HFF-Myc (cell line): ENCODE results near the gene PDE7B.

Experiments
- DNase-seq: peaks from one replicate; pipeline ENCODE4 v3.0.0-alpha.2; 2011; ENCODE audit warnings: low read depth; ENCODE audit errors: extremely low read depth
- H3K4me3 ChIP-seq: replicated peaks from 2 replicates; pipeline ENCODE4 v1.5.1; 2011; ENCODE audit warnings: low read depth, mild to moderate bottlenecking, control low read depth, low read length
- TF ChIP-seq, protein P1 (sequence below): IDR thresholded peaks from 2 replicates; pipeline ENCODE4 v1.5.1; 2012; ENCODE audit warnings: mild to moderate bottlenecking, low read depth, low read length, control low read depth; ENCODE audit errors: missing control alignments

Gene PDE7B

DNA sequence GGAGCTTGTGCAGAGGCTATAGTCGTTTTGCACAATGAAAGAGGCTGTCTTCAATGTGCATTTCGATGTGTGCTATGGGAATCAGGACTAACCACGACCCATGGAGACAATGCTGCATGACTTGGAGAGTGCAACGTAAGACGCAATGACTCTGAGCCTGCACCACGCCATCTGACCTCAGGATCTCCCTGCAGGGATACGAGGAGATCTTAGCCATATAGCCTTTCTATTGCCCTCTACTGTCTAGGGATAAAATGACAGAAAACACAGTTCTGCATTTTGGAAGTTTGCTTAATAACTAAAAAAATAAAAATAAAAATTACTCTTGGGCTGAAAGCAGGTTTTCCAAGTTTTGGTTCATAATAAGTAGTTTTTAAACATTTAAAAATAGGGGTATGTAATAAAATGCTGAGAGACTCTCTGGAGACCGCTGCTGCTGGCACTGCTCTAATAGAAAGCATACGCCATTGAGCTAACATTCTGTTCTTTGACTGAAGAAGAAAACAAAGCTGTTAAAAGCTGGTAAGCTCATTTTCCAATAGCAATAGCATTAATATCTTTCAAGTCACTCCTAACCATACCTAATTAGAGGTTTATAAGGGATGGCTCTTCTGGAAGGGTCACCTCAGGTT lies 87.2 kb downstream of the PDE7B start:
- TF ChIP-seq, protein P1, sequence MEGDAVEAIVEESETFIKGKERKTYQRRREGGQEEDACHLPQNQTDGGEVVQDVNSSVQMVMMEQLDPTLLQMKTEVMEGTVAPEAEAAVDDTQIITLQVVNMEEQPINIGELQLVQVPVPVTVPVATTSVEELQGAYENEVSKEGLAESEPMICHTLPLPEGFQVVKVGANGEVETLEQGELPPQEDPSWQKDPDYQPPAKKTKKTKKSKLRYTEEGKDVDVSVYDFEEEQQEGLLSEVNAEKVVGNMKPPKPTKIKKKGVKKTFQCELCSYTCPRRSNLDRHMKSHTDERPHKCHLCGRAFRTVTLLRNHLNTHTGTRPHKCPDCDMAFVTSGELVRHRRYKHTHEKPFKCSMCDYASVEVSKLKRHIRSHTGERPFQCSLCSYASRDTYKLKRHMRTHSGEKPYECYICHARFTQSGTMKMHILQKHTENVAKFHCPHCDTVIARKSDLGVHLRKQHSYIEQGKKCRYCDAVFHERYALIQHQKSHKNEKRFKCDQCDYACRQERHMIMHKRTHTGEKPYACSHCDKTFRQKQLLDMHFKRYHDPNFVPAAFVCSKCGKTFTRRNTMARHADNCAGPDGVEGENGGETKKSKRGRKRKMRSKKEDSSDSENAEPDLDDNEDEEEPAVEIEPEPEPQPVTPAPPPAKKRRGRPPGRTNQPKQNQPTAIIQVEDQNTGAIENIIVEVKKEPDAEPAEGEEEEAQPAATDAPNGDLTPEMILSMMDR: peak; percentile 33

DNA sequence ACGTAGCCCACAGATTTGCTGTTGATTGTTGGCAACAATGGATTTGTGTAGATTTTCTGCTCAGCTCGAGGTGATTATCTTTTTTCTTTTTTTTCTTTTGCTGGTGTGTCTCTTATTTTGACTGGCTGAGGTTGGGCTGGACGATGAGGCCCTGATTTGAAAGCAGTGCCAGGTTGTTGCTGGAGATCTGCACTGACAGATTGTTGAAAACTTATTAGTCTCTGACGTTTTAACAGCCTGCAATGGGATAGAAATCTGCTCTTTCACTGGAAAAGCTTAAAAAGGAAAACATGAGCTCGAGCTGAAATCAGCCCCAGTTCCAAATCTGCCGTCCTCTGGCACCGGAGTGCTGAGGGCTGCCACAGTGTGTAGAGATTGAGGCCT lies 87.7 kb downstream of the PDE7B start:
- H3K4me3 ChIP-seq: no peak overlapping the region
- DNase-seq: no peak
- TF ChIP-seq, protein P1: no peak

More for the DNA sequence above, 87.2 kb downstream of the PDE7B start:
- H3K4me3 ChIP-seq: no peak overlapping the region
- peak; percentile 21 for DNase-seq

DNA sequence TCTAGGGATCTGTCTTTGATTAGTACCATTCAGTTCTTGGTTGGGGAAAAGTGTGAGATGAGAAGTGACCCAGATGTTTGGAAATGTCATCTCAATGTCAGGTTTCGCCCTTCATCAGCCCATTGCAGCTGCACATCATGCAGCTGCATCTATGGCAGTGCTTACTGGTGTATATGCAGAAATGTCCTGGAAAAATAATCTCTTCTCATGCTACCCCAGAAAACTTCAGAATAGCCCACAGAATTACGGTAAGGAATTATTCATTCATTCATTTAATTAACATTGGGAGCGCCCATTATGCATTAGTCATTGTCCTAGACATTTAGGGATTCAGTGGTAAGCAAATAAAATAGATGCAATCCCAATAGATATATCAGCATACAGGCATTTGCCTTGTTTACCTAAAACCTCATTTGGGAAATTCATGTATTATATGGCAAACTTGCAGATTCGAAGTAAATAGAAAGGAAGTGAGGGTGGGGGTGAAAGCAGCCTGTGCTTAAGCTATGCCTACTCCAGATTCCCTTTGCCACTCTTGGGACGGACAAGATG lies 89.2 kb downstream of the PDE7B start:
- no peak for DNase-seq
- TF ChIP-seq, protein P1: no peak

DNA sequence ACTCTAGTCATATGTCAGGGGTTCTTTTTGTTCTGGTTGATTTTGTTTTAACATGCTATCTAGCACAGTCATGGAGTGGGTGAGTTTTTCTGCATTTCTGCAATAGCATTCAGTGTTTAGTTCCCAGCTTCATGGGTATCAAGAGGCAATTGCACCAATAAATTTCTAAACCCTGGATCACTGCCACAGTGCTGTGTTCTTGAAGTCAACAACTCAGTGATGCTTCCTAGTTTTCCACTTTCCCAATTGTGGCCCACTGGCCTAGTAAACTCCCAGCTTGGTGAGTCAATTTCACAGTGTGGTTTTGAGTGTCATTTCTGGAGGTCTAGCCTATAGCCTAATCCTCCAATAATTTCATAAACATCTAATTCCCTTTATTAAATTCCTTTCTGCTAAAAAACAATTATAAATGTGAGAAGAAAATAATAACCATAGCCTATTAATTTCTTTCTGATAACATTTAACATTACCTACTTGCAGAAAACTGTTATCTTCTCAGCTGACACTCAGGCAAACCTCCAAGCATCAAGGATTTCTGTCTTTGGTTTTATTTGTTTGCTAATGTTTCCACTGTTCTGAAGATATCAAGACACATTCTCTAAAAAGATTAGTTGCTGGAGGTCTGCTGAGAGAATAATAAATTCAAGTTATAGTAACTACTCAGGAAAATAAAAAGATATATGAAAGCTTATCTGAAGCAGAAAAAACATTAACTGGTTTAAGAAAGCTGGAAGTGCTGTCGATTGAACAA lies 89.9 kb downstream of the PDE7B start:
- no peak overlapping the region for H3K4me3 ChIP-seq
- DNase-seq: no peak
- TF ChIP-seq, protein P1: no peak

More for the DNA sequence above, 89.2 kb downstream of the PDE7B start:
- H3K4me3 ChIP-seq: no peak overlapping the region

DNA sequence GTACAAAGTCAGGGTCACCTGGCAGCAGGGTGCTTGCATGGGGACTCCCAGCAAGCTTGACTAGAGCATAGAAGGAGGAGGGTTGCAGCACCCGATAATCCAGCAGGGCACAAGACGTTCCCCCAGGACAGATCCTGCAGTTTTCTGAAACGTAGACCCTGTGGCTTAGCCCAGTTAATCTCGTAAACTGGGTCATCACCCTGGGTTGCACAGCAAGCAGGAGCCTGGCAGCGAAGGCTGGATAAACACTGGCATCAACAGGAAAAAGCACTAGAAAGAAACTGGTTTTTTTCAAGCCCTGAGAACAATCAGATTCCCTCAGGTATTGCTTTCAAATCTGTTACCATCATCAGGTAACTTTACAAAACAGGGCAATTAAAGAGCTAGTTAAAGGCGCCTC lies 92.6 kb downstream of the PDE7B start:
- TF ChIP-seq, protein P1: no peak
- no peak overlapping the region for H3K4me3 ChIP-seq
- no peak for DNase-seq

DNA sequence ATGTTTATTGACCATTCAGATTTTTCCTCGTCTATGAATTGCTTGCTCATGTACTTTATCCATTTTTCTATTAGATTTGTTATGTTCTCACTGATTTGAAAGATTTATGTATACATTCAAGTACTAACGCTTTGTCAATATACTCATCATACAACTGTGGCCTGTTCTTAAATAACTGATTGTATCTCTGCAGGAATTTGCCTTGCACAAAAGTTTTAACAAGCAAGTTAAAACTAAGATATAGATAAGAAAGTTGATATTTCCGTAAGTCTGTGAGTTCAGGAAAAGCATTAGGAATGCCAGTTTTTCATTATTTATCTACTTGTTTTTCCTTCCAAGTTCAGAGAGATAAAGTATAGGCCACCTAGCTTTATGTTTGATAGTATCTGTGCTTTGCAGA lies 95.2 kb downstream of the PDE7B start:
- no peak overlapping the region for H3K4me3 ChIP-seq
- TF ChIP-seq, protein P1: no peak
- no peak for DNase-seq
